T47D (cell line): ENCODE data around the gene EIF4G3.
"Not testable (repeated sequence)": the region's sequence is repeated elsewhere in the genome, so short reads cannot be mapped to it uniquely, and the experiment has no call there.

Experiments
- DNase-seq, 2 experiments: peaks; one replicate each; pipeline versions ENCODE4 v3.0.0 to v3.0.0-alpha.2; 2011 to 2012; ENCODE audit warnings: low read depth in 1 of 2, low spot score in 1 of 2
- JUND ChIP-seq: IDR thresholded peaks from 2 replicates; pipeline ENCODE4 v1.6.1; 2012; ENCODE audit warnings: low read depth
- in situ Hi-C: cut with HindIII; loops from 2 replicates; pipeline ENCODE4 v1.10.0; 2016; ENCODE audit warnings: low sequenced_read_pairs, low pct_unique_long_range_greater_than_20kb

EIF4G3 gene

DNA sequence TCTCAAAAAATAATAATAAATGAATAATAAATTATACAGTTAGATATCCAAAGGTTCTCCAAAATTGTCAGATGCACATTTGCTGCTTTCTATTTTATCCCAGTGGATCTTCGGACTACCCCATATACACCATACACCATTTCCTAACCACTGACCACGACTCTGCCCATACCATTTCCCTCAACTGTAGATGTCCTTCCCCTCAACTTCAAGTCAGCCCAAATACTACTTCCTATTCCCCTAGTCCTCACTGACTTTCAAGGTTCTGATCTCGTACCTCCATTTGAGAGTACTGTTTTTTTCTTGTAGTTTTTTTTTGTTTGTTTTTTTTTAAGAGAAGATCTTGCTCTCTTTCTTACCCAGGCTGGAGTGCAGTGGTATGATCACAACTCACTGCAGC is 19.6 kb downstream of the EIF4G3 start:
- no peak for TF ChIP-seq JUND
- in situ Hi-C loops = no loop called here
- DNase-seq = no peak

DNA sequence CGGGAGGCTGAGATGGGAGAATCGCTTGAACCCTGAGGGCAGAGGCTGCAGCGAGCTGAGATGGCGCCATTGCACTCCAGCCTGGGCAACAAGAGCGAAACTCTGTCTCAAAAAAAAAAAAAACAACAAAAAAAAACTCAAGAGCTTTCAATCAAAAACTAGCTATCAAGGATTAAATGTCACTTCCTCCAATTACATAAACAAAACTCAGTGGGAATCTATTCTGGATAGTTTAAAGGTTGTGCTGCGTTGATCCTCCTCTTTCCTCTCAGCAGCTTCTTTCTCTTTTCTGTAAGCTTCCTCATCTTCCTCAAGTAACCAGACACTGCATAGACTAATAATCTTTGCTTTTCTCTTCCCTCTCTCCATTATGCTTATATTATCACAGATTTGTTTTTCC is 20.7 kb downstream of the EIF4G3 start:
- TF ChIP-seq JUND = no peak
- DNase-seq = no peak
- in situ Hi-C loops = no loop called here

DNA sequence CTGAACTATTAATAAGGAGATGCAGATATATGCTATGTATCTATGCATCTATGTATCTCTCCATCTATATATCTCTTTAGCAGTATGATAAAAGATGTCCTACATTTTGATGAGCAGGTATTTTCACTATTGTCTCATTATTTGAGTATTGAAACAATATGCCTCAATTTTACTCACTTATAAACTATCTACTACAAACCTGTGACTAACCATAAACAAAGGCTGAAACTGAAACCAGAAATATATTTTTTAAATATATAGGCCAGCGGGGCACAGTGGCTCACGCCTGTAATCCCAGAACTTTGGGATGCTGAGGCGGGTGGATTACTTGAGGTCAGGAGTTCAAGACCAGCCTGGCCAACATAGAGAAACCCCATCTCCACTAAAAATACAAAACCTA is 22.0 kb downstream of the EIF4G3 start:
- DNase-seq = no peak
- TF ChIP-seq JUND = no peak
- in situ Hi-C loops = no loop called here

- no peak for DNase-seq
- no peak for TF ChIP-seq JUND
- in situ Hi-C loops = no loop called here
These were observed 23.3 kb downstream of the EIF4G3 start for GRCh38 chr1:21153388-21153787.

GRCh38 chr1:21152423-21153100 is 24.1 kb downstream of the EIF4G3 start:
- DNase-seq = no peak
- TF ChIP-seq JUND = no peak
- in situ Hi-C loops = no loop called here

DNA sequence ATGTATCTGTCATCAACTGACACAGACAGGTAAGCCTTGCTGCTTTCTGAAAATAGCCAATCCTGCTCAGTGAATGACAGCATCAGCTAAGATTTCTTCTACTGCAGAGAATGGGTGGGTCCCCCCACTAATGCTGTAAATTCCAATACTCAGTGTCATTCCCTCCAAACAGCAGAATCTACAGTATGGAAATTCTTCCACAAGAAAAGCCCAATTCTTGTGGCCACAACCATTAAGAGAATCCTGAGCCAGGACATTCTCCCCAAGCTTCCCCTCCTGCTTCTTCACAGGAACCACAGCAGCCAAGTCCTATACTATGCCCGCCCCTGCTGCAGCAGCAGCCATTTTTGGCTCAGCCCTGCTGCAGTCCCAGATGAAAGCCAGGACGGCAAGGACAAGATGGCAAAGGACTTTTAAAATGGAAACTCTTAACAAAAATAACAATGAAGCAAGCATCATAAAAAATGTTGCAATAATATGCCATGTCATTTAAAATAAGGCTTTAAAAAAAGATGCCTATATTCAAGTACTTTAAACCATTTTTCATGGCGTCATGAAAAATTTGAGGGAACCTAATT is 26.8 kb downstream of the EIF4G3 start:
- no peak for TF ChIP-seq JUND
- in situ Hi-C loops = no loop called here
- no peak for DNase-seq

- TF ChIP-seq JUND = no peak
- in situ Hi-C loops = no loop called here
- peak; percentile 35 to 68 for DNase-seq
These were observed 27.3 kb downstream of the EIF4G3 start for GRCh38 chr1:21149430-21149854.

- TF ChIP-seq JUND = no peak
- DNase-seq = no peak
- in situ Hi-C loops = no loop called here
These were observed 32.9 kb downstream of the EIF4G3 start for GRCh38 chr1:21143752-21144151.

DNA sequence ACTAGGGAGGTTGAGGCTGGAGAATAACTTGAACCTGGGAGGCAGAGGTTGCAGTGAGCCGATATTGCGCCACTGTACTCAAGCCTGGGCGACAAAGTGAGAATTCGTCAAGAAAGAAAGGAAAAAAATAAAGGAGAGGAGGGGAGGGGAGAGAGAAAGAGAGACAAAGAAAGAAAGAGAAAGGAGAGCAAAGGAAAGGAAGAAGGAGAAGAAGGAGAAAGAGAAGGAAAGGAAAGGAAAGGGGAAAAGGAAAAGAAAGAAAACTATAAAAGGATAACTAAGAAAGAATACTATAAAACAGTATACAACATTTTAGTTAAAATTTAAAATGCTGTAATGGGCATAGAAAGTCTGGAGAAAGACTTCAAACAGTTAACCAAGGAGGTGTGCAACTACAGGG is 33.6 kb downstream of the EIF4G3 start:
- no peak for DNase-seq
- in situ Hi-C loops = no loop called here
- TF ChIP-seq JUND = no peak

DNA sequence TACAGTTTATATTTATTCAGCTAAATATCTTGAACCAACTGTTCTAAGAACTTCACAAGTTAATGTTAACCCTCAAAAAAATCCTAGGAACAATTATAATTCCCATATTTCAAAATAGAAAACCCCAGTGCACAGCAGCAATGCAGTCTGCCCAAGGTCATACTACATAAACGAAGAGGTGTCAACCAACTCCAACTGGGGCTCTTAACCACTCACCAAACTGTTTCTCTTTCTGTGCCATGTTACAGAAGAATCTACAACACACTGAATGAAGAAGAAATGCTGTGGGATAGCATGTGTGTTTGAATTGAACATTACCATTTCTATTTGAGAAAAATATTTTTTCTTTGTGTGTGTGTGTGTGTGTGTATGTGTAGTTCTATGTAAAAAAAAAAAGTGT is 35.7 kb downstream of the EIF4G3 start:
- in situ Hi-C loops = no loop called here
- no peak for DNase-seq

GRCh38 chr1:21139601-21140000 is 37.1 kb downstream of the EIF4G3 start:
- in situ Hi-C loops = no loop called here
- DNase-seq = no peak
- TF ChIP-seq JUND = no peak

More for the DNA sequence above, 35.7 kb downstream of the EIF4G3 start:
- TF ChIP-seq JUND = no peak

- in situ Hi-C loops, DNase-seq: not testable (repeated sequence)
These were observed 40.4 kb downstream of the EIF4G3 start for GRCh38 chr1:21136344-21136743.

DNA sequence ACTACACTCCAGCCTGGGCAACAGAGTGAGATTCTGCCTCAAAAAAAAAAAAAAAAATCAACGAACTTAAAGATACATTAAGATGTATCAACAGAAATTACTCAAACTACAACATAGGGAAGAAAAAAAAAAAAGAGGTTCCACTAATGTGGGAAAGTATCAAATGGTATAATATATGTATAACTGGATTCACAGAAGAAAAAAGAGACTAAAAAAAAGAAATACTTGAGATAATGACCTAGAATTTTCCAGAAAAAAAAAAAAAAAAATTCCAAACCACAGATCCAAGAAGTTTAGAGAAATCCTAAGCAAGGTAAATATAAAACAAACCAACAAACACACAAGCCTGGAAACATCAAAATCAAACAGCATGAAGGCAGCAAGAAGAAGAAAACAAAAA is 45.5 kb downstream of the EIF4G3 start:
- no peak for TF ChIP-seq JUND
- DNase-seq = no peak
- in situ Hi-C loops = no loop called here

DNA sequence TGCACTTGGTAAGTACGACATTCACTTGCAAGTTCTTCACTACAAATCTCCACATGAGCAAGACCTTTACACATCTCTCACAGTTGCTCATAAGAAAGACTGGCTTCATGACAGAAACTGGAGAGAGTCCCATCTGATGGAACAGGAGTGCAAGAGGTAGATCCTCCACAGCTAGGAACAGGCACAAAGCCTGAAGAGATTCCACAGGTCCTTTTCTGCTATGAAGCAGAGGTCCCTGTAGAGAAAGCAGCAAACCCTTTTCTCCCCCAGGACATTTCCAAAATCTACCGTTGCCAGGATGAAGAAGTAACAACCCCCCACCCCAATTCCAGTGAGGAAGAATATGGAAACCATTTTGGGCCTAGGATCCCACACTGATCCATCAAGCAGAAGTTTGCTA is 47.3 kb downstream of the EIF4G3 start:
- in situ Hi-C loops = no loop called here
- no peak for TF ChIP-seq JUND
- peak in 1 of 2 experiments; percentile 22 for DNase-seq
